Astrocyte (in vitro differentiated cells and primary cell): Measurements from ENCODE around the gene APBA2.

ENCODE experiments used
- EZH2 ChIP-seq: IDR thresholded peaks from 2 replicates; pipeline ENCODE4 v1.6.1; 2012; ENCODE audit warnings: mild to moderate bottlenecking, low read length, inconsistent platforms; ENCODE audit not compliant: insufficient read depth
- TF ChIP-seq, protein P1 (sequence below): IDR thresholded peaks from 2 replicates; pipeline ENCODE4 v1.5.1; 2011; ENCODE audit warnings: low read depth, mild to moderate bottlenecking, inconsistent platforms, low read length, moderate library complexity; ENCODE audit not compliant: insufficient read depth

DNA sequence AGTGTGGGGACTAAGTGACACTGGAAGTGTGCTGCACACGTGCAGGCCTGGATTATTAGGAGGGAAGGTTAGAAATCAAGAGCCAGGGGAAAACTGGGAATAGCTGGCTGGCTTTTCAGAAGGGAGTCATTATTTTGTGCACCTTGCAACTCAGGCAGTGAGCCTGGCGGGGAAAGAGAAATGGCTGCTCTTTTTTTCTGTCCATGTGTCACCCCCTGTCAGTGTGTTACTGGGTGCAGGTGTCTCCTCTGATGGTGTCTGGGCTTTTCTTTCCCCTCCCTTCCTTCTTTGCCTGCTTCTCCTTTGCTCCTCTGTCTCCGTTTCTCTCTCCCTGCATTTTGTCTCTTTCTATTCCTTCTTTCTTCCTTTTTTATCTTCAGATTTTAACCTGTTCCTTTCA lies 130.7 kb downstream of the APBA2 start:
- TF ChIP-seq, protein P1, sequence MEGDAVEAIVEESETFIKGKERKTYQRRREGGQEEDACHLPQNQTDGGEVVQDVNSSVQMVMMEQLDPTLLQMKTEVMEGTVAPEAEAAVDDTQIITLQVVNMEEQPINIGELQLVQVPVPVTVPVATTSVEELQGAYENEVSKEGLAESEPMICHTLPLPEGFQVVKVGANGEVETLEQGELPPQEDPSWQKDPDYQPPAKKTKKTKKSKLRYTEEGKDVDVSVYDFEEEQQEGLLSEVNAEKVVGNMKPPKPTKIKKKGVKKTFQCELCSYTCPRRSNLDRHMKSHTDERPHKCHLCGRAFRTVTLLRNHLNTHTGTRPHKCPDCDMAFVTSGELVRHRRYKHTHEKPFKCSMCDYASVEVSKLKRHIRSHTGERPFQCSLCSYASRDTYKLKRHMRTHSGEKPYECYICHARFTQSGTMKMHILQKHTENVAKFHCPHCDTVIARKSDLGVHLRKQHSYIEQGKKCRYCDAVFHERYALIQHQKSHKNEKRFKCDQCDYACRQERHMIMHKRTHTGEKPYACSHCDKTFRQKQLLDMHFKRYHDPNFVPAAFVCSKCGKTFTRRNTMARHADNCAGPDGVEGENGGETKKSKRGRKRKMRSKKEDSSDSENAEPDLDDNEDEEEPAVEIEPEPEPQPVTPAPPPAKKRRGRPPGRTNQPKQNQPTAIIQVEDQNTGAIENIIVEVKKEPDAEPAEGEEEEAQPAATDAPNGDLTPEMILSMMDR, result no peak
- no peak for TF ChIP-seq EZH2
